OCI-LY7 (cell line): ENCODE measurements around the gene SMIM10L2A. TPM values are rescaled to one million over a fixed set of nuclear protein-coding genes. Genes with fewer than 3 reads are reported as not detected.
A peak's percentile ranks its signal among the peaks of the same experiment; 100 is the strongest.
"Not testable (repeated sequence)": the region's sequence is repeated elsewhere in the genome, so short reads cannot be mapped to it uniquely, and the experiment has no call there.

Experiments used
- BruUV-seq: library from RNA; stranded (reverse); fragments of 400-500 nt; replicated peaks from 2 replicates; lab custom pipeline; 2021; lab: Mats Ljungman, UMichigan
- CTCF ChIA-PET: fragments of 300-600 bp; sonication (Branson Sonifier 250); formaldehyde crosslinking; loops from one replicate; lab custom pipeline; 2022; ENCODE audit warnings: antibody characterized with exemption; ENCODE audit not compliant: unreplicated experiment; lab: Charles Lee
- POLR2A ChIA-PET: fragments of 300-600 bp; sonication (Branson Sonifier 250); formaldehyde crosslinking; loops from one replicate; lab custom pipeline; 2022; ENCODE audit warnings: antibody characterized with exemption; lab: Charles Lee
- DNase-seq: peaks from one replicate; pipeline ENCODE4 v3.0.0-alpha.2; 2015; ENCODE audit warnings: low spot score
- H2AFZ ChIP-seq: fragments of 200-600 bp; sonication (generic), shearing (Covaris generic); 2 replicates; pipeline ENCODE4 v1.6.1; 2014; ENCODE audit warnings: mild to moderate bottlenecking, antibody characterized with exemption, low read length, moderate library complexity
- H3K27ac ChIP-seq: fragments of 200-600 bp; sonication (generic); 2 replicates; pipeline ENCODE4 v1.5.1; 2014; ENCODE audit warnings: mixed run types, low read depth, mild to moderate bottlenecking, moderate library complexity, low read length, inconsistent platforms; ENCODE audit not compliant: poor library complexity, severe bottlenecking
- H3K36me3 ChIP-seq: fragments of 200-600 bp; sonication (generic); 2 replicates; pipeline ENCODE4 v1.6.1; 2014; ENCODE audit warnings: mild to moderate bottlenecking, antibody characterized with exemption, low read length, moderate library complexity, mixed read lengths; ENCODE audit not compliant: insufficient read depth
- H3K4me1 ChIP-seq: fragments of 200-600 bp; sonication (generic); 2 replicates; pipeline ENCODE4 v1.5.1; 2014; ENCODE audit warnings: mild to moderate bottlenecking, low read length; ENCODE audit not compliant: insufficient read depth, poor library complexity, severe bottlenecking
- H3K4me2 ChIP-seq: fragments of 200-600 bp; sonication (generic); 2 replicates; pipeline ENCODE4 v1.6.1; 2014; ENCODE audit warnings: mild to moderate bottlenecking, low read length
- H3K4me3 ChIP-seq: fragments of 200-600 bp; sonication (generic); 2 replicates; pipeline ENCODE4 v1.5.1; 2014; ENCODE audit warnings: mild to moderate bottlenecking, low read depth, low read length; ENCODE audit not compliant: poor library complexity, severe bottlenecking
- H3K79me2 ChIP-seq: fragments of 200-600 bp; sonication (generic); 2 replicates; pipeline ENCODE4 v1.6.1; 2016; ENCODE audit warnings: low read depth, mild to moderate bottlenecking, low read length, moderate library complexity, mixed read lengths; ENCODE audit not compliant: insufficient read depth
- H3K9me2 ChIP-seq: fragments of 200-600 bp; sonication (generic); 2 replicates; pipeline ENCODE4 v1.6.1; 2016; ENCODE audit warnings: mild to moderate bottlenecking, low read length, mixed read lengths; ENCODE audit not compliant: insufficient read depth
- H3K9me3 ChIP-seq: fragments of 200-600 bp; sonication (generic); 2 replicates; pipeline ENCODE4 v1.6.1; 2014; ENCODE audit warnings: mild to moderate bottlenecking, mixed run types, low read length, mixed read lengths
- H4K20me1 ChIP-seq: fragments of 200-600 bp; sonication (generic); 2 replicates; pipeline ENCODE4 v1.6.1; 2014; ENCODE audit warnings: mild to moderate bottlenecking, antibody characterized with exemption, low read length, moderate library complexity, mixed read lengths; ENCODE audit not compliant: insufficient read depth
- EZH2phosphoT487 ChIP-seq: fragments of 200-600 bp; sonication (generic); IDR thresholded peaks from 2 replicates; pipeline ENCODE4 v1.6.1; 2018; ENCODE audit warnings: low read depth, borderline replicate concordance, mild to moderate bottlenecking, mixed run types, antibody characterized with exemption, low read length, moderate library complexity, mixed read lengths
- intact Hi-C: fragments of 100-400 bp; cut with micrococcal nuclease; formaldehyde crosslinking; loops from one replicate; pipeline ENCODE4 v1.10.0; 2022; ENCODE audit not compliant: unreplicated experiment
- total RNA-seq, 2 experiments: library from RNA; depleted of rRNA in 1 of 2; stranded (reverse); fragments of >200 nt in 1 of 2; shearing (Covaris generic) in 1 of 2; gene quantifications; 2 replicates each; pipeline ENCODE4 v1.2.3, GENCODE V29; 2014 to 2022
- TF ChIP-seq, protein P1 (sequence below): fragments of 200-600 bp; sonication (generic); conservative IDR thresholded peaks from 2 replicates; pipeline ENCODE4 v1.5.1; 2014; ENCODE audit warnings: mild to moderate bottlenecking, antibody characterized with exemption, low read length, moderate library complexity, mixed read lengths

Gene SMIM10L2A
- total RNA-seq, 2 experiments from 2014 or later, result 0.19 TPM; not detected in 1

DNA sequence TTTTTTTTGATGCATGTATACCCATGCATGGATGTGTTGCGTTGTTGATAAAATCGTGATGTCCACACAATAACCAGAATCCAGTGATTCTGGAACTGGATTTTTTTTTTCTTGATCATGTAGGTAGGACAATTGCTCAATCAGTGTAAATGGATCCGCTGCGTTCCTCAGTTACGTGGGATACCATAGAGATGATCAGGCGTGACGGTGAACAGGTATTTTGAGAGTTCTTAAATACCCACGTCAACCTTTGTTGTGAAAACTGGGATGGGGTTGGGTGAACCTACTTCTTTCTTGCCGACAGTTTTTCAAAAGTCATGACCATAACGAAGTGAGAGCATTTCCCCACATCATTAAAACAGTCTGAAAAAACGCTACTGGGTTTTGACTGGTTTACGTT is 913 bp upstream of the SMIM10L2A start:
- CTCF ChIA-PET, result no interaction called here
- DNase-seq, result no peak
- no TSS peak for BruUV-seq
- Histone ChIP-seq H2AFZ (no peak overlapping the region), H3K27ac (no peak overlapping the region), H4K20me1 (no peaks in the 10 kb centered on the region), H3K9me2 (no peaks in the 10 kb centered on the region), H3K79me2 (no peaks in the 10 kb centered on the region), H3K4me1 (no peaks in the 10 kb centered on the region), H3K9me3 (no peaks in the 10 kb centered on the region), H3K4me3 (no peak overlapping the region), H3K4me2 (no peak overlapping the region), H3K36me3 (no peaks in the 10 kb centered on the region)
- intact Hi-C loops, result no loop called here
- no peak for TF ChIP-seq EZH2phosphoT487
- TF ChIP-seq, protein P1, sequence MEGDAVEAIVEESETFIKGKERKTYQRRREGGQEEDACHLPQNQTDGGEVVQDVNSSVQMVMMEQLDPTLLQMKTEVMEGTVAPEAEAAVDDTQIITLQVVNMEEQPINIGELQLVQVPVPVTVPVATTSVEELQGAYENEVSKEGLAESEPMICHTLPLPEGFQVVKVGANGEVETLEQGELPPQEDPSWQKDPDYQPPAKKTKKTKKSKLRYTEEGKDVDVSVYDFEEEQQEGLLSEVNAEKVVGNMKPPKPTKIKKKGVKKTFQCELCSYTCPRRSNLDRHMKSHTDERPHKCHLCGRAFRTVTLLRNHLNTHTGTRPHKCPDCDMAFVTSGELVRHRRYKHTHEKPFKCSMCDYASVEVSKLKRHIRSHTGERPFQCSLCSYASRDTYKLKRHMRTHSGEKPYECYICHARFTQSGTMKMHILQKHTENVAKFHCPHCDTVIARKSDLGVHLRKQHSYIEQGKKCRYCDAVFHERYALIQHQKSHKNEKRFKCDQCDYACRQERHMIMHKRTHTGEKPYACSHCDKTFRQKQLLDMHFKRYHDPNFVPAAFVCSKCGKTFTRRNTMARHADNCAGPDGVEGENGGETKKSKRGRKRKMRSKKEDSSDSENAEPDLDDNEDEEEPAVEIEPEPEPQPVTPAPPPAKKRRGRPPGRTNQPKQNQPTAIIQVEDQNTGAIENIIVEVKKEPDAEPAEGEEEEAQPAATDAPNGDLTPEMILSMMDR, result no peak
- POLR2A ChIA-PET, result no interaction called here

DNA sequence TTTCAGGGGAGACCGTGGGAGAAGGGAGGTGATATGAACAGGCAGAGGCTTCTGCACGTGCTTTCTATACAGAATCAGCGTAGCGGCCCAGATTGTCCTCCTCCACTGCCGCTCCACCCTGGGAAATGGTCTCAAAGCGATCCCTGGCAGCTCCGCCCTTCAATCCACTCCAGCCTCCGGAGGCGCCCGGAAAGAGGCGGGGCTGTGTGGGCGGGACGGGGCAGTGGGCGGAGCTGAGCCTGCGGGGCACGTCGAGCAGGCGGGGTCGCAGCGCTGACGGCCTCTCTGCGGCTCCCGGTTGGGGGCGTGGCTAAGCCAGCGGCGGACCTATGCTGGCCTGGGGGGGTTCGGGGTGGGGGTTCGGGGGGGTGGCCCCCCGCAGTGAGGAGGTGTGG is 210 bp upstream of the SMIM10L2A start:
- POLR2A ChIA-PET, result interaction anchor here (0.6 to 1.0 kb wide), 2 partner anchors 9 kb away, joined by 4 read pairs; no protein-coding TSS in a partner anchor
- Histone ChIP-seq H3K36me3 (no peaks in the 10 kb centered on the region), H3K9me3 (no peaks in the 10 kb centered on the region), H3K79me2 (no peaks in the 10 kb centered on the region), H3K4me2 (peak overlapping the region; percentile 52; the same call in 1 of the 2 replicates), H2AFZ (no peak overlapping the region), H3K4me1 (no peaks in the 10 kb centered on the region), H4K20me1 (no peaks in the 10 kb centered on the region), H3K4me3 (peak overlapping the region; percentile 56), H3K9me2 (no peaks in the 10 kb centered on the region), H3K27ac (no peak overlapping the region)
- peak; percentile 58 for DNase-seq
- TF ChIP-seq EZH2phosphoT487, result no peak
- TF ChIP-seq, protein P1, result no peak
- BruUV-seq, result no TSS peak
- CTCF ChIA-PET, result no interaction called here
- intact Hi-C loops, result no loop called here

DNA sequence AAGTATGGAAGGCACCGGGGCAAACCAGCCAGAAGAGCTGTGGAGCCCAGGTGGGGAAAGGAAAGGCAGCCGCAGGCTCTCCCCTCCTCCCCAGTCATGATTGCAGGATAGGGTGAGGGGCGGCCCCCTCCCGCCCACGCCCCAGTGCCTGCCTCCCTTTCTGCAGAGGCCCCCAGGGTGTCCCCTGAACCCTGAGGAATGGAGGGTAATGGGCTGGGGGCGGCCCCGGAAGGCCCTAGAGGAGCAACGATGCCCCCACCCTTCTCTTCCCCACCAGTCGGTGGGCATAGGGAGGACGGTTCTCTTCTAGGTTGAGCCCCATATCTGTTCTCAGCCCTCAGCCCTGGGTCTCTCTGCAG is 1.0 kb downstream of the SMIM10L2A start:
- H3K9me2 ChIP-seq, H3K36me3 ChIP-seq, H3K4me3 ChIP-seq, H3K79me2 ChIP-seq, H3K4me2 ChIP-seq, H3K4me1 ChIP-seq, H4K20me1 ChIP-seq, intact Hi-C loops, H2AFZ ChIP-seq, H3K27ac ChIP-seq, BruUV-seq, CTCF ChIA-PET, POLR2A ChIA-PET, DNase-seq, H3K9me3 ChIP-seq: not testable (repeated sequence)

DNA sequence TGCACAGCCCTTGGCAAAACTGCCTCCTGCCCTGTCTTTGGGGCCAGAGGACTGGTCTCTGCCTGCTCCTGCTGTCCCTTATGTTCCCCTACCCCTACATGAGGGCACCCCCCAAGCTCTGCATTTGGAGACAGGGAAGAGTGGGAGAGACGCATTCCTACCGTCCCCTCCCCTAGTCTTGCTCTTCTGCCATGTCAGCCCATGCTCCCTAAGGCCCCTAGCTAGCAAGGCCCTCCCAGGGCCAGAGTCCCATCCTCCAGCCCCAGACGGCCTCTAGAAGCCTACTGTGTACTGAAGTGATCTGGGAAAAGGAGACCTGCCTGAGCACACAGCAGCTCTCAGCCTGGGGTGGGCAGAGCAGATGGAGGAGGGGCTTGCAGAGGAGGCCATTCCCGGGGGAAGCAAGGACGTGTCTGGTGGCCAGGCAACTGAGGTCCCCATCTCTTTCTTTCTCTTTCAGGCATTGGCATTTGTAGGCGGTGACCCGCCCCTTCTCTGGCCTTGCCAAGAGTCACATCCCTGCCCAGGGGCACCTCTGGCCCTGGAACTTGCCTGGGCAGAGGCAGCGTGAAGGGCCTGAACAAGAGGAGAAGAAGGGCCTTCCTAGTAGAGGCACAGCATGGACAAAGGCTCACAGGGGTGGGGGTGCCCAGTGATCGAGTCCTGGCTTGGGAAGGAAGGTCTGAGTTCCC is 1.6 kb downstream of the SMIM10L2A start:
- H3K27ac ChIP-seq, H3K4me3 ChIP-seq, H2AFZ ChIP-seq, POLR2A ChIA-PET, intact Hi-C loops, CTCF ChIA-PET, H4K20me1 ChIP-seq, H3K79me2 ChIP-seq, H3K9me3 ChIP-seq, DNase-seq, BruUV-seq, H3K4me2 ChIP-seq, H3K9me2 ChIP-seq, H3K36me3 ChIP-seq, H3K4me1 ChIP-seq: not testable (repeated sequence)
